GM08714 (cell line): ENCODE results near the gene NLK.
"Not testable (repeated sequence)": the region's sequence is repeated elsewhere in the genome, so short reads cannot be mapped to it uniquely, and the experiment has no call there.

Experiments
- H3K4me3 ChIP-seq: fragments of 200-500 bp; sonication (Bioruptor generic); 2 replicates; pipeline ENCODE4 v1.5.1; 2014; ENCODE audit warnings: mild to moderate bottlenecking, low read length, inconsistent platforms
- ZNF274 ChIP-seq: IDR thresholded peaks from 2 replicates; pipeline ENCODE4 v1.6.1; 2012; ENCODE audit warnings: mild to moderate bottlenecking, low read depth, low read length

The NLK gene

DNA sequence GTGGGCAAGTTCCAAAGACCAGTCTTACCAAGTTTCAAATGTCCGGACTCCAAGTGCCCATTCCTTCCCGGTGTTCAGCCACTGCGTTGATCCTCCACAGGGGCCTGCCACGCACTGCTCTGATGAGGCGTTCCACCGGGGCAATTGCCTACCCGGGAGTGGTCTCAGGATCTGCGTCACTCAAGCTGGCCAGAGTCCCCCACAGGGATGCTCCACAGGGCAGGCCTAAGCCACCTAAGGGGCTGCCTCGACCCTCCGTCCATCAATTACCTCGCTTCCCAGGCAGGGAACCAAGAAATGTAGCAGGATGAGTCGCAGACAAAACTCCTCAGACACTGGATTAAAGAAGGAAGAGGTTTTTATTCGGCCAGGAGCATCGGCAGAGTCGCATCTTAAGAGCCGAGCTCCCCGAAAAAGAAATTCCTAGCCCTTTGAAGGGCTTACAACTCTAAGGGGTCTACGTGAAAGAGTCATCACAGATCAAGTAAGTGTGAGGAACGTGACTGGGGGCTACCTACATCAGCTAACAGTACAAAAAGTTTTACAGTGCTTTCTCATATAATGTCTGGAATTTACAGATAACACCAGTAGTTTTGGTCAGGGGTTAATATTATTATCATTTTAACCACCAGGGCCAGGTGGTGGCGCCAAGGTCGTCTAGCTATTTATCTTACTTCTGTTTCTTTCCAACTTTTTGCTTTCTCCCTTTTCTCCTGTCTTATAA is 196.2 kb downstream of the NLK start:
- H3K4me3 ChIP-seq = not testable (repeated sequence)

DNA sequence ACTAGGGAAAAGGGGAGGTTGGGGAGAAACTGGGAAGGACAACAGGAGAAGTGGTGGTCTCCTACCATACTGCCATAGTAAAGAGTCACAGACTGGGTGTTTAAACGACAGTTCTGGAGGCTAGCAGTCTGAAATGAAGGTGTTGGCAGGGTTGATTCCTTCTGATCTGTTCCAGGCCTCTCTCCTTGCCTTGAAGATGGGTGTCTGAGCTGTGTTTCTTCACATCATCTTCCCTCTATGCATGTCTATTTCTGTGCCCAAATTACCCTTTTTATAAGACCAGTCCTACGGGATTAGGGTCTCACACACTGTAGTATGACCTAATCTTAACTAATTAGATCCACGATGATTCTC is 196.8 kb downstream of the NLK start:
- no peak overlapping the region for H3K4me3 ChIP-seq
- TF ChIP-seq ZNF274 = no peak

DNA sequence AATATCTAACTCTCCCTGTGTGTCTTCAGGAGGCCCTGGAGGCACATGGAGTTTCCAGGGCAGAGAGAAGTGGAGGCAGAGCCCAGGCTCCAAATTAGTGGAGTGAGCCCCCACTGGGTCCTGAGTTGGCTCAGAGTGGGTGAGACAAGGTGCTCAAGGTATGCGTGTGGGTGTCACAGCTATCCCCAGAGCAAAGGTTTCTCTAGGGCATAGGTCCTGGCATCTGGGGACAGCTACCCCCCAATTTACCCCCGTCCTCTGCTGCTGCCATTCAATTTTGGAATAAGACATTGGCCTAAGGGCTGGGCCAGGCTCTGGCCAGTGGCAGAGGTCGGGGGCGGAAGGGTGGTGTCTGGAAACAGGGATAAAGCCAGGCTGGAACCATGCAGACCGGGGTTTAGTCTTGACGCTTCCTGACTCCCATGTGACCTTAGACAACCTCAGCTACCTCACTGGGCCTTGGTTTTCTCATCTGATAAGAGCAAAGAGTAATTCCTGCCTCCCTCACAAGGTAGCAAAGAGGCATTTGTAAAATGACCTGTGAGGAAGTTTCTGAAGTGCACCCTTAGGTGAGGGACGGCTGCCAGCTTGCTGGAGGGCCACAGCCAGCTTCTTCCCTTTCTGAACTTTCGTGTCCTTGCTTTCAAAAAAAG is 198.3 kb downstream of the NLK start:
- H3K4me3 ChIP-seq = no peak overlapping the region
- no peak for TF ChIP-seq ZNF274

DNA sequence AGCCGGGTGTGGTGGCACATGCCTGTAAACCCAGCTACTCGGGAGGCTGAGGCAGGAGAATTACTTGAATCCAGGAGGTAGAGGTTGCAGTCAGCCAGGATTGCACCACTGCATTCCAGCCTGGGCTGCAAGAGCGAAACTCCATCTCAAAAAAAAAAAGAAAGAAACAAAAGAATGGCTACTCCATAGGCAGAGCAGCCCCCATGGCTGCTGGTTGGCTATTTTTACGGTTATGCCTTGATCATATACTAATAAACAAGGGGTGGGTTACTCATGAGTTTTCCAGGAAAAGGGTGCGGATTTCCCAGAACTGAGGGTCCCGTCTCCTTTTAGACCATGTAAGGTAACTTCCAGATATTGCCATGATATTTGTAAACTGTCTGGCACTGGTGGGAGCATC is 200.3 kb downstream of the NLK start:
- no peak for TF ChIP-seq ZNF274
- no peak overlapping the region for H3K4me3 ChIP-seq

DNA sequence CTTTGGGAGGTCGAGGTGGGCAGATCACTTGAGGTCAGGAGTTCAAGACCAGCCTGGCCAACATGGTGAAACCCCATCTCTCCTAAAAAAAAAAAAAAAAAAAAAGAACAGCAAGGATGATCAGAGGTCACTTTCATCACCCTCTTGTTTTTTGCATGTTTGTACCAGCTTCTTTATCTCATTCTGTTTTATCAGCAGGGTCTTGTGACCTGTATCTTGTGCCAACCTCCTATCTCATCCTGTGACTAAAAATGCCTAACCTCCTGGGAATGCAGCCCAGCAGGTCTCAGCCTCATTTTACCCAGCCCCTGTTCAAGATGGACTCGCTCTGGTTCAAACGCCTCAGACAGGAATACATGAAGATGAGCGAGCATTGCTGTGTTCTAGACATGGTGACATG is 200.8 kb downstream of the NLK start:
- H3K4me3 ChIP-seq = not testable (repeated sequence)

DNA sequence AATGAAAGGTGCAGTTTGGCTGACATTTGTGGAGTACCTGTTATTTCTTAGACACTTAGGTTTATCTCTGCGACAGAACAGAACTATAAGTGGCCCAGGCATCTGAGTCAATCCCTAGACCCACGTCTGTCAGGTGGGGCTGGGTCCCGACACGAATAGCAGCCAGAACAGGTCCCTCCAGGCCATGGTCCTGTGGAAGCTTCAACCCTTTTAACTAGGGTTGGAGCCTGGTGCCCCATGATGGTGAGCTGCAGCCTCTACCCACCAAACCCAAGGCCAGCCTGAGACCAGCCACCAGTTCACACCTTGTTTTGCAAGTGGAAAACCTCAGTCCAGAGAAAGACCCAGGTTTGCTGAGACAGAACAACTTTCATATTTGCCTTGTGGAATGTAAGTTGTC is 202.0 kb downstream of the NLK start:
- TF ChIP-seq ZNF274 = no peak
- no peak overlapping the region for H3K4me3 ChIP-seq
